CD4-positive, alpha-beta T cell treated with Interleukin-6 for 4 hours (primary cell): ENCODE data around the gene GPAT3.
"Not testable (repeated sequence)": the region's sequence is repeated elsewhere in the genome, so short reads cannot be mapped to it uniquely, and the experiment has no call there.

Source experiments
- DNase-seq: peaks from one replicate; pipeline ENCODE4 v3.0.0-alpha.2; 2020; ENCODE audit warnings: mixed read lengths

GPAT3 gene

DNA sequence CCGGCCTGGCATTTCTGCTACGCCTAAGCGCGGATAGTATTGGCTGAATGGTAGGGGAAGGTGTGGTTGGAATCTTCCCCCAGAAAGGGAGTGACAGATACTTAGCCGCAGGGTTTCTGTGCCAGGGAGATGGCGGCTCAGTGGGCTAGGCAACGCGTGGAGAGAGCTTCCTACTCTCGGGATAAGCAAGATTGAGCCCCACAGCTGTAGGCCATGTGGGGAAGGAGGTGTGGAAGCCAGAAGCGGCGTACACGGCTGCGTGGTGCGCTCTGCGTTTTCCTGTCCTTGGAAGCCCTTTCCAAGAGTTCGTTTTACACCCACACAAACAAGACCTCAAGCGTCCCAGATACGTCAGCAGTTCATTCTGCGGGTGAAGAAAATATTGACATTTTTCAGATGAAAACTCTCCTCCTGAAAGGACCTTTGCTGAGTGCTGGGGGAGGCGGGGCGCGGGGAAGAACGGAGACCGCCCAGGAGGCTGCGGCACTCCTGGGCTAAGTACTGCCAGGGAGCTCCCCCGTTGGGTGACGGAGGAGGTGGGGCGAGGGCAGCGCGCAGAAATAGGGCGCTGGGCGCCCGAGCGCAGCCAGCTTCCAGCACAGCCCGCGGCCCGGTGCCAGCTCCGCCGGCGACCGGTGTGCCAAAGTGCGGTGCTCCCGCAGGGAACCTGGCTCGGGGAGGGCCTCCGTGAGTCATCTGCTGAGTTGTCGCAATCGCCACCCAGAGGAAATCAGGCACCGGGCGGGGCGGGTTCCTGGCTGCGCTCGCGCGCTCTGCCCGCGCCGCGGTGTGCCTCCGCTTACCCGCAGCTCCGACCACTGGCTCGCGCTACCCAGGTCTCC, at the start of gene GPAT3:
Gene GPAT3, plus strand, starts transcription at position 589 of the 842 bp plus-strand sequence. CDS start 515 bp downstream, outside the sequence.
- DNase-seq = peak; percentile 76

DNA sequence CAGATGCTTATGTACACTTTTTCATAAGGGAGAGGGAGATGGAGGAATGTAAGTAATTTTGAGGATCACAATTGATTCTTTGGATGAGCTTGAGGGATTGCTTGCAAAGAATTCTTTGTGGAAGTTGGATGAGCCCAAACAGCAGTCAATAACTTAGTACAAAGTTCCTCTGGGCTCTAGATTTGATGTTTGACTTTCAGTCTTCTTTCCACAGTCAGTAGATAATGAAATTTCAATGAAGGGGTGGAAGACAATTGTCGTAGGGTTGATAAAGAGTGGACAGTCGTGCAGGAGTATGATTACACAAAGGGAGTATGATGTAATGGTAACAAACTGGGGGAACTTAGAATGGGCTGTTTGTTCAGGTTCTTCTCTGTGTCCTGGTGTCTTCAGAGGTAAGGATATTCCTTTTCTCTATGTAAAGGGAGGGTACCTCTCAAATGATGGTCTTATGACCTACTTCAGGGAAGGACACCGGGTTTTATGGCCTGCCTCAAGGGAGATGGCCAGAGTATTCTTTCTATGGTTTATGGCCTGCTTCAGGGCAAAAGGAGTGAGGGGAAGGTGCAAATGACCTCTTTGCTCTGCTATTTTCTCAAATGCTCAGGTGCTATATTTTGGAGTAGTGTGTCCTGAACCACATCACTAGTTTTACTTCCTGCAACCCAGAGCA, 49.3 kb upstream of the GPAT3 start:
- no peak for DNase-seq

DNA sequence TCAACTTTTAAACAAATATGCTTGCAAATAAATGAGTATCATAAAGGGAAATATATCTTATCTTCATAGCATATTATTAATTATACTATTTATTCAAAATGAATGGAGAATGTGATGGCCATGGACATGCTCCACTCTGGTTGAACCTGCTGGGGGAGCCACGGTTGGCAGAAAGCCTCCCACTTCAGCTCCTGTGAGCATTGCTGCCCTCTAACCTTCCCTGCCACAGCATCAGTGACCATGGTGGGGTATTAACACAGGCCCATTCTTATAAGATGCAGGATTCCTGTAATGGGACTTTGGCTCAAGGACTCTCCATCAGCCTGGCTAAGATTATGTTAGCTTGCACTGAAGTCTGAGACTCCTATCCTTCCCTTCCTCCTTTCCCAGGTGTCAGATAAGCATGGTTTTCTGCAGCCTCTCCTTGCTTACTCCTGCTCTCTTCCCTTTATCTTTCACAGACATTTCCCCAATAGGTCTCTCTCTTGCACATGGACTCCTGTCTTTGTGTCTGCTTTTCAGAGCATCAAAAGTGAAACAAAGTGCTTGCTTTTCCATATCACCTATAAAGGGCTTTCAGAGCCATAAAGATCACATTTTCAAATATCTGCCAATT, 46.1 kb upstream of the GPAT3 start:
- DNase-seq = no peak

DNA sequence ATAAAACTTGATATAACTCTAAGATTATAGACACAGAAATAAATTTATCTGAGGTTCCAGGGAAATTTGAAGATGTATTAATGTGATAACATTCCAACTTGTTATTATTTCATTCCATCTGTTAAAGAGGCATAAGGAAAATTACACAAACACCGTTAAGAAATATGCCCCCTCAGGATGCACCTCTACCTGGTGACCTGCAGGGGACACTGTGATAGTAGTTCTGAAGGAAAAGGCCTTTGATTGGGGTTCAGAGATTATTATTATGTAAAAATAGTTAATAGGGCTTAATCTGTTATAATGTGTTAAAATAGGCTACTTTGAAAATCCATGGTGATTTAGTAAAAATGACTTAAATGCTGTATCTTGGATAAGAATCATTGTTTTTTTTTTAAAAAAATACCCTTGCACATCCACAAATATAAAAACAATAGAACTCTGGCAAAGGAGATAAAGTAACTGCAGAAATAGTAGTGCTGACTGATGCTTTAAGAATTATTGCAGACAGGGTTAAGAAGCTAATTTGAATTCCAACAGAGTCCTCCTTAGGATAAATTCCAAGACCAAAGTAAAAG, 44.9 kb upstream of the GPAT3 start:
- peak; percentile 40 for DNase-seq

DNA sequence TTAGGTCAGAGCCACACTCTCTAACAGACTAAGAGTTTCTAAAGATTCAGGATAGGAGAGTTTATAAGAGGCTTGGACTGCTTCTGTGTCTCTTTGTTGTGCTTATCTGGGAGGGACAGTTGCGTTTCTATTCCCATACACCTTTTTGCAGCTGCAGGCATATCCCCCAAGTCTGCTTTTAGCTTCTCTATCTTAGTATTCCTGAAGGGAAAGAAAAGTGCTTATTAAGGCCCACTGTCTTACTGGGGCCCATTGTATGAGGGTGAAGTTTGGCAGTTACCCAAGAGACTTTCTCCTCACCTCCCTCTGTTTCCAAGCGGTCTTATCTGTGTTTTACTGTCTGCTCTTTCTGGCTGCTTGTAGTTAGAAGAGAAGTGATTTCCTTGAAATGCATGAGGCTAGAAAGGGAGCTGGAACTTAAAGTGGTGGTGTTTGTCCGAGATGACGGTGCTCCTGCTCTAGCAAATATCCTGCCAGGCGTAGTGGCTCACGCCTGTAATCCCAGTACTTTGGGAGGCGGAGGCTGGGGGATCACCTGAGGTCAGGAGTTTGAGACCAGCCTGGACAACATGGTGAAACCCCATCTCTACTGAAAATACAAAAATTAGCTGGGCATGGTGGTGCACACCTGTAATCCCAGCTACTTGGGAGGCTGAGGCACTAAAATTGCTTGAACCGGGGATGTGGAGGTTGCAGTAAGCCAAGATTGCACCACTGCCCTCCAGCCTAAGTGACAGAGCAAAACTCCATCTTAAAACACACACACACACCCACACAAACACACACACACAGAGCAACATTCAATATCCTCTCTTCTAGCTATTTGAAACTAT, 39.6 kb upstream of the GPAT3 start:
- not testable (repeated sequence) for DNase-seq

DNA sequence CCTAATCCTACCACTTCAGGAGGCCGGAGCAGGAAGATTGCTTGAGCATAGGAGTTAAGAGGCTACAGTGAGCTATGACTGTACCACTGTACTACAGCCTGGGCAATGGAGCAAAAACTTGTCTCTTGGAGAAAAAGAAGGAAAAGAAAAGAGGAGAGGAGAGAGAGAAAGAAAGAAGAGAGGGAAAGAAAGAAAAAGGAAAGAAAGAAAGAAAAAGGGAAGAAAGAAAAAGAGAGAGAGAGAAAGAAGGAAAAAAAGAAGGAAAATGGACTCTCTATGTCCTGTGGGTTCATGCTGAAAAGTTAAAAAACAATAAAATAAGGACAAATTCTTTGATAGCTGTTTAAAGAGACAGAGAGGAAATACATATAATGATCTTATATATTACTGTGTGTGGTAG, 37.7 kb upstream of the GPAT3 start:
- no peak for DNase-seq

DNA sequence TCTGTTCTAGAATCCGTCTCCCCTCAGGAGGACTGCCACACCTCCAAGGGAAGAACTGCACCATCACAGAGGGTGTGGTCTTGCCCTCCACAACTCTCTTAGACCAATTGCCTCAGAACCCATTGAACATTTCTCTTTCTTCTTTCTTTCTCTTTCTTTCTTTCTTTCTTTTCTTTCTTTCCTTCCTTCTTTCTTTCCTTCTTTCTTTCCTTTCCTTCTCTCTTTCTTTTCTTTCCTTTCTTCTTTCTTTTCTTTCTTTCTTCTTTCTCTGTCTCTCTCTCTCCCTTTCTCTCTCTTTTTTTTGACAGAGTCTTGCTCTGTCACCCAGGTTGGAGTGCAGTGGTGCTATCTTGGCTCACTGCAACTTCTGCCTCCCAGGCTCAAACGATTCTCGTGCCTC, 34.2 kb upstream of the GPAT3 start:
- DNase-seq = not testable (repeated sequence)

DNA sequence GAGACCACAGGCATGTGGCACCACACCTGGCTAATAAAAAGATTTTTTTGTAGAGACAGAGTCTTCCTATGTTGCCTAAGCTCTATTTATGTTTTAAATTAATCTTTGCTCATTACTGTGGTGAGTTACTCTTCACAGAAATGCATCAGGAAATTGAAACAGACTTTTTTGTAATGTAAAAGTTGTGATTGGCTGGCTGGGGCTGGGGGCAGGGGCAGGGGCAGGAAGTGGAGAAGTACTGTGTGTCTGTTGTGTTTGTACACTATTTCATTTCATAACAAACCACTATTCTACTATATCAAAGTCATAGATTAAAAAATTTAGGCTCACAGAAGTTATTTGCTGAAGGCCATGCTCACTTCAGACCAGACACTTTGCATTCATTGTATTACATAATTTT, 31.9 kb upstream of the GPAT3 start:
- peak; percentile 55 for DNase-seq

DNA sequence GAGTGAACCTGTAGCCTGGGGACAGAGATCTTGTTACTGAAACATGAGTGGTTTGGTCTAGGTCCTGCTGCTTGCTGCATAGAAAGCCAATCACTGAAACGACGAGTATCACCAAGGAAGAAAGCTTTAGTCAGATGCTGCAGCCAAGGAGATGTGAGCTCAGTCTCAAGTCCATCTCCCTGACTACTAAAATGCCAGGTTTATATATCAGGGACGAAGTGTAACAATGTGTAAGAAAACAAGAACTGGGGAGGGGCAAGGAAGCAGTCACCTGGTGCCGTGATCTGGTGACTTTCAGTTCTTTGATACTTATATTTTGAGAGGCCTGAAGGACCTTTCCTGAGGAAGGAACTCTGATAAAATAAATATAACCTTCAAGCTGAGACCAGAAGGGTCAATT, 31.4 kb upstream of the GPAT3 start:
- peak; percentile 5 for DNase-seq

DNA sequence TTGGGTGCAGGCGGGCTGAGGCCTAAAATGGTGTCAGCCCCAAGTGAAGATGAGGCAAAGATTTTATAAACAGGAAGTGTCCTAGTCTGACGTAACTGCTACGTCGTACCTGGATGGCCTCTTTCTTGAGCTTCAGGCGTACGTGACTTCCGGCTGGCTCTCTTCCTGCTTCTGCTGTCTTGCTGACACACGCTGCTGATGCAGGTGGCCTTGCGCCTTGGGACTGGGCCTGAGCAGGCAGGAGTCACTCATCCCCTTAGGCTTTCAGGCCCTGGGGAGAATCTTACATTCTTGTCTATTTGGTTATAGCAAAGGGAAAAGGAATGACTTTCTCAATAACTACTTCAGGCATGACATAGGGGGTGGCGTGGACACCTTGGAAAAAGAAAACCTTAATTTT, 30.9 kb upstream of the GPAT3 start:
- peak; percentile 15 for DNase-seq

DNA sequence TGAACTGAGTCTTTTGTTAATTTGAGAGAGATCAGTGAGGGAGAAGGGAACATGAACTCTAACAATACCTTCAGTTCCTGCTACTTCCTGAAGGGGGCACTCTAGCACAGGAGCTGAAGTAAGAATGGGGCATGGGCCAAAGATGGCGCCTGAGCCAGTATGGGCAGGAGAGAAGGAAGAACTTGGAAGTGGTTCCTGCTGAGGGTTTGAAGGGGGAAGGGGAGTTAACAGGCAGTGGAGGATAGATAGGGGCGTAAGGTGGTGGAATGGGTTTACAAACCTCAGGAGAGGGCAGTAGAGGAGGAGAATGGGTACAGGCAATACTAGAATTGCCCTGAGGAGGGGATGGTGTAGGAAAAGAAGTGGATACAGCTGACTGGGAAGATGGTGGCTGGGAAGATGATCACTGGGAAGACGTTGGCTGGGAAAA, 26.7 kb upstream of the GPAT3 start:
- peak; percentile 47 for DNase-seq

DNA sequence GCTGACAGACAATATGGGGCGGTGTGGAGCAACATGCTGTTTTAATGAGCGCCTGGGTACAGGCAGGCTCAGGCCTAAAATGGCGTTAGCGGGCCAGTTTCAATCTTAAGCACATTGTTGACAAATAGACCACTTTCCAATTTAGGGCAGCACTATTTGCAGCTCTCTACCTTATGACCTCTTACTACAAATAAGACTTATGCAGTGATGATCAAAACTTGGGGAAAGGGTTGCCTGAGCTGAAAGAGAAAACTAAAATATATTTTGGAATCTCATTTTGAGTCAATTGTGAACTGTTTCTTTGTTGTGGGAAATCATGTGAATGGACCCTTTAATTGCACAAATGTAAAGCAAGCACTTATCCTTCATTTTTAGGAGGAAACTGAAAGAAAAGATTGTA, 25.5 kb upstream of the GPAT3 start:
- no peak for DNase-seq

DNA sequence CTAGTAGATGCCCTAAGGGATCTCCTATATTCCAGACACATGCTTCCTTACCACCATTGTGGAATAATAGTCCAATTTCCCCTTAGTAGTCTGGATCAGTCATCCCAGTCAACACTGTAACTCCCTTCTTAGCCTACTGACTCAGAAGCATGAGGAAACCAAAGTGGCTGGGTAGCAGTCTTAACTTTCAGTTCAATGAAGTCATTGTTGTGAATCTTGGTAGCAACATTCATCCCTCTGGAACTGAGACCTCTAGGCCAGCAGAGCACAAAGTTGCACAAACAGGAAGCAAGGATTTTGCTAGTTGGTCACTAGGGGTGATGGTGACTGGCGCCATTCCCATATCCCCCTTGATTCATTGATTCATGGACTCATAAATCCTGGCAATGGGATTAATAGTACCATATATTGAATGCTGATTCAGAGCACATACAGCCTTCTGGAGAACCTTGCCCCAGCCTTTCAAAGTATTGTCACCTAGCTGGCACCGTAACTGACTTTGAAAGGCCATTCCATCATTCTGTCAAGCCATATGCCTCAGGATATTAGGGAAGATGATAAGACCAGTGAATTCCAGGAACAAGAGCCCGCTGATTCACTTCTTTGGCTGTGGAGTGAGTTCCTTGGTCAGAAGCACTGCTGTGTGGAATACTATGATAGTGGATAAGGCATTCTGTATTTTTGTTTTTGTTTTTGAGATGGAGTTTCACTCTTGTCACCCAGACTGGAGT, 19.7 kb upstream of the GPAT3 start:
- DNase-seq = no peak

DNA sequence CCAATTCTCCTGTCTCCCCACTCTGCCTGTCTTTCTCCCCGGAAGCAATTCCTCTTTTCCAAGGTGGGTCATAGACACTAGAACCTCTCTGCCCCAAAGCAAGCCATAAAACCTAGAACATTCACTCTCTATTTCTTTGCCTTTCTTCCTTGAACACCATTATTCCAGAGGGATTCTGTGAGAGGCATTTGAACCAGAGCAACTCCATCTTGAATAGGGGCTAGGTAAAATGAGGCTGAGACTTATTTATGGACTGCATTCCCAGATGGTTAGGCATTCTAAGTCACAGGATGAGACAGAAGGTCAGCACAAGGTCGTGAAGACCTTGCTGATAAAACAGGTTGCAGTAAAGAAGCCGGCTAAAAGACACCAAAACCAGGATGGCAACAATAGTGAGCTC, 13.7 kb upstream of the GPAT3 start:
- no peak for DNase-seq

DNA sequence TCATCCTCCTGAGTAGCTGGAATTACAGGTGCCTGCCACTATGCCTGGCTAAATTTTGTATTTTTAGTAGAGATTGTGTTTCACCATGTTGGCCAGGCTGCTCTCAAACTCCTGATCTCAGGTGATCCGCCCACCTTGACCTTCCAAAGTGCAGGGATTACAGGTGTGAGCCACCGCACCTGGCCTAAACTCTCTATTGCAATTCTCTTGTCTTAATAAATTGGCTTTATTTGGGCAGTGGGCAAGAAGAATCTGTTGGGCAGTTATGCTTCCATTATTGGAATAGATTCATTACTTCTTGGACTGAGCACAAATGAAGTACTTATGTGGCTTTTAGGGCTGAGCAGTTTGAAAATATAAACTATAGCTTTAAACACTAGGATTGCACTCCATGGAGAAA, 8.2 kb upstream of the GPAT3 start:
- DNase-seq = no peak

DNA sequence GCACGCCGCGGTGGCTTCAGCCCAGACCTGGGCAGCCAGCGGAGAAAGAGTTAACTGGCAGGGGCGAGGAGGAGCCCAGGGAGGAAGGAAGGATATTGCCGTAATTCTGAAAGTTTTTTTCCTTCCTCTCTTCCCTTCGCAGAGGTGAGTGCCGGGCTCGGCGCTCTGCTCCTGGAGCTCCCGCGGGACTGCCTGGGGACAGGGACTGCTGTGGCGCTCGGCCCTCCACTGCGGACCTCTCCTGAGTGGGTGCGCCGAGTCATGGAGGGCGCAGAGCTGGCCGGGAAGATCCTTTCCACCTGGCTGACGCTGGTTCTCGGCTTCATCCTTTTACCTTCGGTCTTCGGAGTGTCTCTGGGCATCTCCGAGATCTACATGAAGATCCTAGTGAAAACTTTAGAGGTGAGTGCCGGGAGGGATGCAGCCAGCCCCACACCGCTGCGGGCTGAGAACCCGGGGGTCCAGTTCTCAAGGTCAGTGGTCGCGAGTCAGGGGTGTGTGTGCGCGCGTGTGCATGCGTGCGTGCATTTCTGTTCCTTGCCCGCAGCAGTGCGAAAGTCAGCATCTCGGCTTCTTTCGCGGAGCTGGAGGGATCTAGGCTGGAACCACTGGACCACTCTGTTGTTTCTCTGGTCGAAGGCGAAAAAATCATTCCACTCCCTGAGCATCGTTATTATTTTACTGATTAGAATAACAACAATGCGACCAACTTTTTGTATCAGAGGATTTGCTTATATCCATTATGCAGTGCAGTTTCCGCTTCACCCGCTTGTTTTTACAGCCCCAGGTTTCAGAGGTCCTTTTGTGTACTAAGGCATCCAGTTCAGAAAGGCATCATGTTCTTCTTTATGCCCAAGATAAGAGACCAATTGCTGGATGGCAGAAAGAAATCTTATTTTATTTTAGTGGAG, 709 bp downstream of the GPAT3 start:
- peak; percentile 10 for DNase-seq

DNA sequence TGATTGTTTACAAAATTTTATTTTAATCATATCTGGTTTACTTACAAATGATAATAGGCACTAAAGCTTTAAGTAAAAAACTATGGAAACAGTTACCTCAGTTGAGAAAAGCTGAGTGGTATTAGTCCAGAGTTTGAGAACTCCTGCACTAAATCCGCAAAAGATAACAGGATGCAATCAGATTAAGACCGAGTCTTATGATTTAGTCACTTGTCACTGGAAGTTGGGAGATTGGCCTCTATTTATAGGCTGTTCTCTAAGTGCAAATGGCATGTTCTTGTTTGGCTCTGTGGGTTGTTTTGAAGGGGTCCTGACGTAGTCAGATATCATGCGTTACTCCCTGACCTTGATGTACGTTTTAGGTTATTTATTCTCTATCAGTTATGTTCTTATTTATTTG, 6.3 kb downstream of the GPAT3 start:
- DNase-seq = no peak

DNA sequence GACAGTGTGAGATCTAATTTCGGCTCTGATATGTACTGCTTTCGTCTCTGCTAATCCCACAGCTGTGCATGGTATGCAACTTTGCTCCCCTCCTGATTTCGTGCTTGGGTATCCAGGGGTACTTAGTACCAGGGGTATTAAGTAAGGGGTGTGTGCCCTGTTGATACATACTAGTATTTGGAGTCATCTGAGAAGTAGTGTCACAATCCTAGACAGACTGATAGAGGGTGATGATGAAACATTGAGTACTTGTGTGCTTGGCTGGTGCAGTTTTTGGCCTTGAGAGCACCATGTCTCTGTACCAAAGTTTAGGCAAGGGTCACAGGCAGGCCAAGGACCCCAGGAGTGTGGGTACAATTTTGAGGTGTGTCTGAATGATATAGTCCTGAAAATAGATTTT, 10.9 kb downstream of the GPAT3 start:
- DNase-seq = no peak

DNA sequence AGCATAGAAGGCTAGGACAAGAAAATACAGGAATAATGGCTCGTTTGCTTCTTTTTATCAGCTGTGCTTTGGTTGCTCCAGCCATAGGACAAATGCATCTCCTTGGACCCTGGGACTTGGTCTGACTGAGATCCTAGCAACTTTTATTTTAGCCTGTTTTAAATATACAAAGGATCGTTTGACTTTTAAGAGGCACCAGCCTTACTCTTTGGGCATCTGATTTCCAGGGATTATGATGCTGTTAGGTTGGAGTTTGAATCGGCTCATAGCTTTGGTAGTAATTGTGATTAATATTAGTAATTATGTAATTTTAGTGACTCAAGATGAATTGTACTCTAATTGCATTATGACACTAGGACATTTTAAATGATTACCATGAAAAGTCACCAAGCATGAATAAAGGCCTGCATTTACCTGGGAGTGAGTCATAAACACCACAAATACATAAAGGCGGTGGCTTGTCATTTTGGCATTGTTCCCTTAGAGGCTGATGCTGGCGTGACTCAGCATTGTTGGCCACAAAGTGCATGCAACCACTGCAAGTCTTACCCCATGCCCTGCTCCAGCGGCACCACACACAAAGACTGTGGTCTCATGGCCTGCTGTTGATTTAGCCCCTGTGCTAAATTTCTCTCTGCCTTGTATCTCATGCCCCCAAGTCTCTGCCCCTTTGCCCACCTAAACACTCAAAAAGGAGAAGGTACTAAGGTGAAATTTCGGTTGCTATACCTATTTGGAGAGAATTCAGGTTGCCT, 12.4 kb downstream of the GPAT3 start:
- DNase-seq = peak; percentile 61

DNA sequence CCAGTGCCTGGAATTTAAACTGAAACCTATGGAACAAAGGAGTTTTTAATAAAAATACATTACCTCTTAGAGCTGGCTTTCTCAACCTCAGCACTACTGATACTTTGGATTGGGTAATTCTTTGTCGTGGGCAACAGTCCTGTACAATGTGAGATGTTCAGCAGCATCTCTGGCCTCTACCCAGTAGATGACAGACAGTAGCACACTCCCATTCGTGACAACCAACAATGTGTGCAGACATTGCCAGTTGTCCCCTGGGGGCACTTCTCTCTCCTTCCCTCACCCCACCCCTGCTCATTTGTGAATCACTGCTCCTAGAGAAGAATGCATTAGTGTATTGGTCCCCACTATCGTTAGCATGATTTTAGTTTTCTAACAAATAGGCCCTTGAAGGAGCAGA, 16.2 kb downstream of the GPAT3 start:
- DNase-seq = no peak
